ENCODE data around the gene ZZZ3. TPM values are rescaled to one million over a fixed set of nuclear protein-coding genes. Genes with fewer than 3 reads are reported as not detected.

Gene ZZZ3
- polyA plus RNA-seq, 1 donor, result 48.4 TPM

Other genes with a start within 250 kb of the ZZZ3 start
- gene USP33, start 77.2 kb upstream of the ZZZ3 start, polyA plus RNA-seq, result 60.6 TPM
- gene MIGA1, start 97.0 kb upstream of the ZZZ3 start, polyA plus RNA-seq, result 18.4 TPM
- 26.0 TPM for gene NEXN, start 206.0 kb upstream of the ZZZ3 start, polyA plus RNA-seq